Measurements from ENCODE around the gene FOXC1.

DNA sequence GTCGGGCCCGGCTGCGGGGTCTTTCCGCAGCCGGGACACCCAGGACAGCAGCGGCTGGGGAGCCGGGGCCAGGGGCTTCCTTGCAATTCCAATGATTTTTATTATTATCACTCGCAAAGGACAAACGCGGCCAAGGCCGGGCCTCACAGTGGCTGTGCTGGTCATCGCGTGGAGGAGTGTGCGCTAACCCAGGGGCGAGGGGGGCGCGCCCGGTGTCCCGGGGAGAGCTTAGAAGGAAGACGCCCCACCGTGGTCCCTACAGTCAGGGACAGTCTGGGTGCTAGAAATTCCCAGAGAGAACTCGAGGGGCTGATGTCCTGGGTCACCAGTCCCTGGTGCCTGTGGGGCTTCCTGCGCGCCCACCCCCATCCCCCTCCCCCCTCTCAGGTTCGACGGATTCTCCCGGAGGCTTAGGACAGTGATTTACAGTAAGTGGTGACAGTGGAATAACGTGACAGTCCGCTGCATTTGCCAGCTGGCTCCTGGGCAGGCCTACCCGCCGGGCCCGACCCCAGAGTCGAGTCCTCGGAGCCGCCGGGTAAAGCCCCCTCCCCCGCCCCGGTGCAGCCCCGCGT is 9.5 kb downstream of the FOXC1 start:
- TF ChIP-seq, protein P1, sequence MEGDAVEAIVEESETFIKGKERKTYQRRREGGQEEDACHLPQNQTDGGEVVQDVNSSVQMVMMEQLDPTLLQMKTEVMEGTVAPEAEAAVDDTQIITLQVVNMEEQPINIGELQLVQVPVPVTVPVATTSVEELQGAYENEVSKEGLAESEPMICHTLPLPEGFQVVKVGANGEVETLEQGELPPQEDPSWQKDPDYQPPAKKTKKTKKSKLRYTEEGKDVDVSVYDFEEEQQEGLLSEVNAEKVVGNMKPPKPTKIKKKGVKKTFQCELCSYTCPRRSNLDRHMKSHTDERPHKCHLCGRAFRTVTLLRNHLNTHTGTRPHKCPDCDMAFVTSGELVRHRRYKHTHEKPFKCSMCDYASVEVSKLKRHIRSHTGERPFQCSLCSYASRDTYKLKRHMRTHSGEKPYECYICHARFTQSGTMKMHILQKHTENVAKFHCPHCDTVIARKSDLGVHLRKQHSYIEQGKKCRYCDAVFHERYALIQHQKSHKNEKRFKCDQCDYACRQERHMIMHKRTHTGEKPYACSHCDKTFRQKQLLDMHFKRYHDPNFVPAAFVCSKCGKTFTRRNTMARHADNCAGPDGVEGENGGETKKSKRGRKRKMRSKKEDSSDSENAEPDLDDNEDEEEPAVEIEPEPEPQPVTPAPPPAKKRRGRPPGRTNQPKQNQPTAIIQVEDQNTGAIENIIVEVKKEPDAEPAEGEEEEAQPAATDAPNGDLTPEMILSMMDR (IDR thresholded peaks at IDR 0.05) = no peak
- no peak for TF ChIP-seq POLR2A (IDR thresholded peaks at IDR 0.05)
- TF ChIP-seq POLR2AphosphoS5 (IDR thresholded peaks at IDR 0.05) = no peak

Data from transverse colon (tissue), 4 donors.